ES-I3 (cell line): Measurements from ENCODE around the gene KDM7A.
"Not testable (repeated sequence)": the region's sequence is repeated elsewhere in the genome, so short reads cannot be mapped to it uniquely, and the experiment has no call there.

Experiments used
- H3K36me3 ChIP-seq: 2 replicates; pipeline ENCODE4 v1.6.1; 2013; ENCODE audit warnings: mild to moderate bottlenecking, low read length, control low read depth, moderate library complexity; ENCODE audit not compliant: insufficient read depth
- H3K4me1 ChIP-seq: 2 replicates; pipeline ENCODE4 v1.6.1; 2013; ENCODE audit warnings: mild to moderate bottlenecking, control low read depth, low read length; ENCODE audit not compliant: insufficient read depth
- H3K9ac ChIP-seq: 2 replicates; pipeline ENCODE4 v1.6.1; 2013; ENCODE audit warnings: low read depth, mild to moderate bottlenecking, low read length, moderate library complexity
- H3K9me3 ChIP-seq: 2 replicates; pipeline ENCODE4 v1.6.1; 2013; ENCODE audit warnings: mild to moderate bottlenecking, low read length, moderate library complexity; ENCODE audit not compliant: control insufficient read depth, insufficient read depth

Gene KDM7A

DNA sequence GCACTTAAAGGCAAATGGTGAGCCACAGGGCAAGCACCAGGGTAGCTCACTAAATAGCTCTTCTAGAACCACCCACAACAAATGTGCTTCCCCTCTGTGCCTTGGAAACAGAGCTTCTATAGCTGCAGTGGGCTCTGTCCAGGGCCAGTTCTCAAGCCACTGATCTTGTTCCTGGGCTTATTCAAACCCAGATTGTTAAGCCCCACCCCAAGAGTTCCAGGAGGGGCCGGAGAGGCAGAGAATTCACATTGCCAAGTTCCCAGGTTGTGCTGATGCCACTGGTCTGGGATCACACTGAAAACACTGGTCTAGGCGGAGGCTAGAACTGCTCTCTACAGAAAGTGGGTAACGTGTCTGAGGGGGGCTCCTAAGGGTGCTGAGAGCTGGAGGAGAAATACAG is 15.4 kb upstream of the KDM7A start:
- Histone ChIP-seq H3K4me1 (no peaks in the 10 kb centered on the region), H3K9me3 (peaks cover 2% of the 10 kb centered on the region; the same call in 1 of the 2 replicates), H3K9ac (no peak overlapping the region), H3K36me3 (no peaks in the 10 kb centered on the region)

DNA sequence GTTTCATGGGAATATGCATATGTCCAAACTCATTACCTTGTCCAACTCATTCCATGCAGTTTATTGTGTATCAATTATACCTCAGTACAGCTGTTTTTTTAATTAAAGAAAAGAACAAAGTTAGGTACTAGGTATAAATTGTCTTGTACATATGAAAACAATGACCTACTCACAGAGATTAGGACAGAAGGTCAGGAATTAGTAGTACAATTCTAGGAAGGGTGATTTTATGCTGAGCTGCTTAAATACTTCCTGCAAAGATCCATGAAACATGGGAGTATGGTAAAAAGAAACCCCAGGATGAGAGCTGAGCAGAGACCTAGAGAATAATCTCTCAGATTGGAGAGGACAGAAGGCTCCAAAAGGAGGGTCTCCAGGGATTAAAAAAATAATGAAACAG is 13.8 kb upstream of the KDM7A start:
- no peaks in the 10 kb centered on the region for H3K4me1 ChIP-seq
- H3K9ac ChIP-seq, result no peak overlapping the region
- H3K36me3 ChIP-seq, result no peaks in the 10 kb centered on the region
- no peaks in the 10 kb centered on the region for H3K9me3 ChIP-seq

GRCh38 chr7:140189917-140190316 is 13.1 kb upstream of the KDM7A start:
- Histone ChIP-seq H3K9me3 (no peaks in the 10 kb centered on the region), H3K36me3 (no peaks in the 10 kb centered on the region), H3K9ac (no peak overlapping the region), H3K4me1 (no peaks in the 10 kb centered on the region)

DNA sequence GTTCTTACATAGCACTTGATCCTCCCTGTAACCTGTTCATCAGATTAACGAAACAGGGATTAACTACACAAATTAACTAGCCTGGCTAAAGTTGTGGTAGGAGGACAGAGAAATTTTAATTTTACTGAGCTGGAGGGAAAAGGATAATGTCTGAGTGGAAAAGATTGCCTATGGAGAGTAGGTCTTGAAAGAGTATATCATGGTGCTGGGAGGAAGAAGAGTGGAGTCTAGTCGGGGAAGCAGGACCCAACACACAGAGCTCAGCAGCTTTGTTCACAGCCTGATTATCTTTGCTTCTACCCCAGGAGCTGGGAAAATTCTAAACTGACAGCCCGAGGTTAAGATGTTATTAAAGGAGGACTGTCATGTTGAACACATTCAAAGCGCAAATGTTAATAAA is 6.1 kb upstream of the KDM7A start:
- Histone ChIP-seq H3K9ac (no peak overlapping the region), H3K4me1 (no peaks in the 10 kb centered on the region), H3K9me3 (no peaks in the 10 kb centered on the region), H3K36me3 (no peaks in the 10 kb centered on the region)

DNA sequence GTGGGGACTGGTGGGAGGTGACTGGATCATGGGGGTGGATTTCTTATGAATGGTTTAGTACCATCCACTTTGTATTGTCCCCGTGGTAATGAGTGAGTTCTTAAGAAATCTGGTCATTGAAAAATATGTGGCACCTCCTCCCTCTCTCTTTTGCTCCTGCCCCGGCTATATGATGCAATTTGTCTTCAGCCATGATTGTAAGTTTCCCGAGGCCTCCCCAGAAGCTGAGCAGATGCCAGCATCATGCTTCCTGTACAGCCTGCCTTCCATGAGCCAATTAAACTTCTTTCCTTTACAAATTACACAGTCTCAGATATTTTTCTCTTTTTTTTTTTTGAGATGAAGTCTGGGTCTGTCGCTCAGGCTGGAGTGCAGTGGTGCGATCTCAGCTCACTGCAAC is 2.6 kb upstream of the KDM7A start:
- no peak overlapping the region for H3K9ac ChIP-seq

GRCh38 chr7:140176122-140176701 is 571 bp downstream of the KDM7A start:
- no peaks in the 10 kb centered on the region; the same call in 1 of the 2 replicates for H3K4me1 ChIP-seq
- no peaks in the 10 kb centered on the region for H3K9me3 ChIP-seq
- H3K9ac ChIP-seq, result peak overlapping the region; percentile 93
- H3K36me3 ChIP-seq, result no peaks in the 10 kb centered on the region

More for the DNA sequence above, 2.6 kb upstream of the KDM7A start:
- Histone ChIP-seq H3K4me1 (no peaks in the 10 kb centered on the region; the same call in 1 of the 2 replicates), H3K36me3 (no peaks in the 10 kb centered on the region), H3K9me3 (no peaks in the 10 kb centered on the region)

DNA sequence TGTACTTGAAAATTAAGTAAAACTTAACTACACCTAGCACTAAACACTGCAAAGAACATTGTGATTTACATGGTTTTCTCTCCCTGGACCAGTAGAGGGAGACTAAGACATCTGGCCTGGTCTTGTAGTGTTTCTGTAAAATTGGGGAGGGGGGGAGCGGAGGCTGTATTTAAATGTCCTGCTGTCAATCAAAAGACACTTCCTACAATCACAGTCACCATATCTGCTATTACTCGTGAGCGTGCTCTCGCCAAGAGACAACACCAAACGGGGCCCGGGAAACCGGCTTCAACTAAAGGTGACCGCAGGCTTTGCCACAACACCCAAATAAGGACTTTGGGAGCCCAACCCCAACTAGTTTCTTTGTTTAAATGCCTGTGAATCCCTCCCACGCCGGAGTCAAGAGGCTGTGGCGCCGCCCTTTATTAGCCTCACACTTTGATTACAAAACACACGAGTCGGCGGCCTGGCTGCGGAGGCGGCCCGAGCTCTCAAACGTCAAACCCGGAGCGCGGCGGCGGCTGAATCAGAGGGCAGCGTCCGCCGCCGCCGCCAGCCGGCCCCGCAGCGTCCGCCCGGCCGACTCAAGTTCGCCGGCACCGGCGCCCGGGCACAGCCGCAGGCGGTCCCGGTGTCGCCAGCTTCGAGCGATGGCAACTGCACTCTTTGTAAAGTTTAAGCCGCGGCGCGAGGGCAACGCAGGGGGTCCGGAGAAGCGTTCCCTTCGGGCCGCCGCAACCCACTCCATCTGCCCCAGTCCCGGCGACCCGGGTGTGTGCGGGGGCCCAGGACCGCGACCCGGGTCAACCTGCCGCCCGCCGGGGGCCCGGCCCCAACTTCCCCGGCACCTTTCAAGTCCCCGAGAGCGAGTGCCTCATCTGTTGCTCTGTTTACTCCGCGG is 1.3 kb downstream of the KDM7A start:
- Histone ChIP-seq H3K4me1 (no peaks in the 10 kb centered on the region; the same call in none of the 2 replicates), H3K36me3 (no peaks in the 10 kb centered on the region), H3K9me3 (no peaks in the 10 kb centered on the region), H3K9ac (peak overlapping the region; percentile 89)

DNA sequence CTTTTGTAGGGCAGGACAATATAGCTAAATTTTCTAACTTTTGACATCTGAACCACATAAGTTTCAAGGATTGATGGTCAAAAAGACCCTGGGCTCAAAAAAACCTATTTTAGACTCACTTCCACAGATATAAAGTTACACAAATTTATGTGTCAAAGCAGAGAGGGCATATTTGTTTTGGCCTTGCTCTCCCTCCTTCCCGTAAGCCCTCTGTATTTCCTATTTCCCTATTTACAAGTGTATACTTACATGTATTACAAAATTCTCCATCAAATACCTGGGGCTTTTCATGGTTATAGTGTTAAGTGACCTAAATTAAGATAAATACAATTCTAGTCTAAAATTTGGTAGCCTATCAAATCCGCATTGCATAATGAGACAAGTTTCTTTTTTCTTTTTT is 2.6 kb downstream of the KDM7A start:
- Histone ChIP-seq H3K36me3 (no peaks in the 10 kb centered on the region), H3K9ac (no peak overlapping the region), H3K9me3 (no peaks in the 10 kb centered on the region), H3K4me1 (no peaks in the 10 kb centered on the region; the same call in none of the 2 replicates)

DNA sequence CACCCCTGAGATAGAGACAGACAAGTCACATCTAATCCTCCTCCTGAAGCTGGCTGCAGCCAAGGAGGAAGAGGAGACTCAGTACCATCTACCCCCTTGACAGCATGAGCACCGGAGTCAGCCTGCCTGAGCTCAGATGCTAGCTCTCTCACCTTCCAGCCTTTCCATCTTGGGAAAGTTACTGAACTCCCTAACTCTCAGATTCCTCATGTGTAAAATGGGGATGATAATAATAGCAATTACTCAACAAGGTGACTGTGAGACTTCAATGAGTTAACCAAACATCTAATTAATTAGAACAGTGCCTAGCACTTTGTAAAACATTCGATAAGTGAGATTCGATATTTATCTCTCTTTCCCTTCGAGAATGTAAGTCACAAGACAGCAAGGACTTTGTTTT is 6.4 kb downstream of the KDM7A start:
- Histone ChIP-seq H3K9ac (no peak overlapping the region), H3K36me3 (no peaks in the 10 kb centered on the region), H3K4me1 (peaks cover 7% of the 10 kb centered on the region; the same call in 1 of the 2 replicates), H3K9me3 (no peaks in the 10 kb centered on the region)

DNA sequence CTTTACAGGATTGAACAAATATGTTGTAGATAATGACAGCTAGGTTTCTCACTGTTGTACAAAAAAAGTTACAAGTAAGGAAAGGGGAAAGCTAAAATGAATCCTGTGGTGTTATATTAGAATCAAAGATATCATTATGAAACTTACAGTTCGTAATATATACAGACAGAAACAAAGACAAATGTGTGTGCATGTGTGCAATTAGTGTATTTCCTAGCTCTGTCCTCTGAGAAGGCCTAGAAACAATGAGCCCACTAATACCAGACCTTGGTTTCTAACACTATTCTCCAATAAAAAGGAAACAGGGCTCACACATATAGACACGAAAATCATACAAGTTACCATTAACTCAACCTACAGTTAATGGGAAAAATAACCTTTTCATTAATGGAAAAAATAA is 8.0 kb downstream of the KDM7A start:
- Histone ChIP-seq H3K4me1 (peaks cover 18% of the 10 kb centered on the region; the same call in 1 of the 2 replicates), H3K36me3 (no peaks in the 10 kb centered on the region), H3K9ac (no peak overlapping the region), H3K9me3 (no peaks in the 10 kb centered on the region)

DNA sequence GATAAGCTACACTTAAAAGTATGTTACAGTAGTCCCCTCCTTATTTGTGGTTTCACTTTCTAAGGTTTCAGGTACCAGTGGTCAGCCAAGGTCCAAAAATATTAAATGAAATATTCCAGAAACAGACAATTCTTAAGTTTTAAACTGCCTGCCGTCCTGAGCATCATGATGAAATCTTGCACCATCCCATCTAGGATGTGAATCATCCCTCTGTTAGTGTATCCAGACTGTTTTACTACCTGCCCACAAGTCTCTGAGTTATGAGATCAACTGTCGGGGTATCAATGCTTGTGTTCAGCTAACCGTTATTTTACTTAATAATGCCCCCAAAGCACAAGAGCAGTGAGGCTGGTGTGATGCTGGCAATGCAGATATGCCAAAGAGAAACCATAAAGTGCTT is 11.4 kb downstream of the KDM7A start:
- Histone ChIP-seq H3K9ac (no peak overlapping the region), H3K4me1 (peaks cover 23% of the 10 kb centered on the region), H3K9me3 (no peaks in the 10 kb centered on the region), H3K36me3 (no peaks in the 10 kb centered on the region)

- not testable (repeated sequence) for H3K36me3 ChIP-seq, H3K9me3 ChIP-seq, H3K9ac ChIP-seq
- H3K4me1 ChIP-seq, result peaks cover 42% of the 10 kb centered on the region
Observed at GRCh38 chr7:140162081-140162480, 14.7 kb downstream of the KDM7A start.

DNA sequence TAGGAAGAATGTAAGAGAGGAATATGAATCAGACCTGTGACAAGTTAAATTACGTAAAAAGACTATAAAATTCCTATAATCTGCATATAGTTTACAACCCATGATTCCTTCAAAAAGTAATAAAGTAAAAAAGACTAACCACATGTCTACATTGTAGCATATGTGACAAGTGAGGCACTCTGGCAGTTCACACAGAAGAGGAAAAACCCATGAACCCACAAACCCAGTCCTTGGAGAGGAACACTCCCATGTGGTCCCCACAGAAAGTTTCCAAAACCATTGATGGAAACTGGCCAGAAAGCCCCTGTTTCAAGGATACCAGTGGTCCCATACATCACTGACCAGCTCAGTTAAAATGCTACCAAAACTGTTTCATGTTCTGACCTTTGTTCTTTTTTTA is 15.7 kb downstream of the KDM7A start:
- Histone ChIP-seq H3K9ac (no peak overlapping the region), H3K9me3 (no peaks in the 10 kb centered on the region), H3K36me3 (no peaks in the 10 kb centered on the region), H3K4me1 (peaks cover 44% of the 10 kb centered on the region)

DNA sequence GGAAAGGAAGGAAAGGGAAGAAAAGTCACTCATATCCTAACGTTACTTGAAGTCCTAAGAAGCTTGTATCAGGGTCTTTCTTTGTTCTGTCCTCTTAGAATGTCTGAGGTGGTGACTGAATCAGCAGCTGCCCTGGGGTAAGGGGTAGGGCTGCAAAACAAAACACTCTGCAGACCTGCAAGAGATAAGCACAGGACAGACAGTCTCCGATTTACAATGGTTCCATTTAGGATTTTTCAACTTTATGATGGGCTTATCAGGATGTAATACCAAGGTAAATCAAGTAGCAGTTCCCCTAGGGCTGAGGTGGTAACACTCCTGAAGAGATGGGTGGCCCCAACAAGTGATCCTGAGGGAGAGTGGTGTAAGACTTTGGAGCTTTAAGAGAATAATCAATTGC is 16.5 kb downstream of the KDM7A start:
- Histone ChIP-seq H3K9me3 (no peaks in the 10 kb centered on the region), H3K4me1 (peaks cover 42% of the 10 kb centered on the region), H3K9ac (peak overlapping the region; percentile 12)

DNA sequence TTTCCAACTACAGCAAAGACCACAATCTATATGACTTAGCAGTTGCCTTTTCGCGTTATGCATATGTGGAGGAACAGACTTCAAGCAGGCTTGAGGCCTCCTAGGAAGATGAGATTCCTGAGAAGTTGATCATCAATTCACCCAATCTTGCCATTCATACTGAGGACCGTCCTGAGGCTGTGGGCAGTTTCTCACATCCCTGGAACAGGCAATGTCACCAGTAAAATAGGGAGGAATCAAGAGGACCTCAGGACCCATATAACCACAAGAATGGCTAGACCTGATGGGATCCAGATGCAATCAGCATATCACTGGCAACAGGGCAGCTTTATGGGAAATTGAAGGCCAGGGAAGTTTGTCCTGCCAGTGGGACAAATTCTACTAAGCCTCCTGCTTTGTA is 17.3 kb downstream of the KDM7A start:
- no peaks in the 10 kb centered on the region for H3K36me3 ChIP-seq
- no peaks in the 10 kb centered on the region for H3K9me3 ChIP-seq
- H3K9ac ChIP-seq, result no peak overlapping the region
- peaks cover 38% of the 10 kb centered on the region for H3K4me1 ChIP-seq

More for the DNA sequence above, 16.5 kb downstream of the KDM7A start:
- H3K36me3 ChIP-seq, result no peaks in the 10 kb centered on the region
